ACC112 (cell line): Measurements from ENCODE around the gene PFKP.

Source experiments
- H2AFZ ChIP-seq: fragments of 200-600 bp; sonication (generic); one replicate; pipeline ENCODE4 v1.6.0; 2017; ENCODE audit warnings: antibody characterized with exemption, low read length; ENCODE audit not compliant: unreplicated experiment
- H3K27ac ChIP-seq: fragments of 200-600 bp; sonication (generic); 2 replicates; pipeline ENCODE4 v1.5.1; 2014; ENCODE audit warnings: low read depth, mild to moderate bottlenecking, antibody characterized with exemption, low read length, moderate library complexity
- H3K27me3 ChIP-seq: fragments of 200-600 bp; sonication (generic); 2 replicates; pipeline ENCODE4 v1.6.1; 2014; ENCODE audit warnings: mild to moderate bottlenecking, antibody characterized with exemption, low read length, moderate library complexity, mixed read lengths; ENCODE audit not compliant: insufficient read depth
- H3K36me3 ChIP-seq: fragments of 200-600 bp; sonication (generic); 2 replicates; pipeline ENCODE4 v1.6.1; 2016; ENCODE audit warnings: mild to moderate bottlenecking, antibody characterized with exemption, low read length, moderate library complexity, mixed read lengths; ENCODE audit not compliant: insufficient read depth
- H3K4me1 ChIP-seq: fragments of 200-600 bp; sonication (generic); one replicate; pipeline ENCODE4 v1.6.1; 2016; ENCODE audit warnings: low read length, mixed read lengths; ENCODE audit not compliant: insufficient read depth, unreplicated experiment, control insufficient read depth
- H3K4me3 ChIP-seq: fragments of 200-600 bp; sonication (generic); 2 replicates; pipeline ENCODE4 v1.5.1; 2014; ENCODE audit warnings: mild to moderate bottlenecking, low read depth, low read length
- H3K79me2 ChIP-seq: fragments of 200-600 bp; sonication (generic); one replicate; pipeline ENCODE4 v1.6.0; 2016; ENCODE audit warnings: low read length; ENCODE audit not compliant: control insufficient read depth, unreplicated experiment, insufficient read depth

The PFKP gene

GRCh38 chr10:3067118-3067858 is at the start of gene PFKP:
Gene PFKP (plus strand): TSS chr10:3067548. CDS start chr10:3067596, 48 bp downstream.
- peak within 1 kb of the TSS; percentile 60 for H3K27ac ChIP-seq
- H3K36me3 ChIP-seq = peaks cover 22% of the 10 kb centered on the region; the same call in 1 of the 2 replicates
- peaks cover 8% of the 10 kb centered on the region; the same call in 1 of the 2 replicates for H3K27me3 ChIP-seq
- peak within 1 kb of the TSS; percentile 40 for H2AFZ ChIP-seq
- H3K4me3 ChIP-seq = peak within 1 kb of the TSS; percentile 90
- H3K4me1 ChIP-seq = peaks cover 28% of the 10 kb centered on the region
- H3K79me2 ChIP-seq = peaks cover 48% of the 10 kb centered on the region

DNA sequence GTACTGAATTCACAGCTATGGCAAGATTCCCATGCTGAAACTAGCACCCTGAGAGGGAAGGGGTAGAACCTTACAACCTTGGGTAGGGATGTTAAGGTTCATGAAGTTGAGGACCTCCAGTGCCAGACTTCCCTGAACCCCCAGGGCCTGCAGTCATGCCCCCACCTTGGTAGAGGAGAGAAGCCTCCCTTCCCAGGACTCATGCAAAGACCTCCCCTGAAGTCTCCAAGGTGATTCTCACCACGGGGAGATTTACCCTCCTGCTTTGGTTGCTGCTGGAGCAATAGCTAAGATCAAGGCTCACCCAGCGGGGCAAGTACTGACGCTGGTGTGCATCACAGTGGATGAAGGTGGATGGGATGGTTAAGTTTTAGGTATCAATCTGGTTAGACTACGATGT is 49.1 kb upstream of the PFKP start:
- Histone ChIP-seq H3K4me1 (no peaks in the 10 kb centered on the region), H3K27ac (no peak overlapping the region), H2AFZ (no peak overlapping the region), H3K79me2 (no peaks in the 10 kb centered on the region), H3K36me3 (no peaks in the 10 kb centered on the region), H3K27me3 (peaks cover 54% of the 10 kb centered on the region), H3K4me3 (no peak overlapping the region)

- no peak overlapping the region for H3K27ac ChIP-seq
- no peaks in the 10 kb centered on the region for H3K4me1 ChIP-seq
- peaks cover 44% of the 10 kb centered on the region for H3K27me3 ChIP-seq
- H3K79me2 ChIP-seq = no peaks in the 10 kb centered on the region
- H3K4me3 ChIP-seq = no peak overlapping the region
- no peak overlapping the region for H2AFZ ChIP-seq
- H3K36me3 ChIP-seq = no peaks in the 10 kb centered on the region
These were observed 47.0 kb upstream of the PFKP start for GRCh38 chr10:3020311-3020710.

DNA sequence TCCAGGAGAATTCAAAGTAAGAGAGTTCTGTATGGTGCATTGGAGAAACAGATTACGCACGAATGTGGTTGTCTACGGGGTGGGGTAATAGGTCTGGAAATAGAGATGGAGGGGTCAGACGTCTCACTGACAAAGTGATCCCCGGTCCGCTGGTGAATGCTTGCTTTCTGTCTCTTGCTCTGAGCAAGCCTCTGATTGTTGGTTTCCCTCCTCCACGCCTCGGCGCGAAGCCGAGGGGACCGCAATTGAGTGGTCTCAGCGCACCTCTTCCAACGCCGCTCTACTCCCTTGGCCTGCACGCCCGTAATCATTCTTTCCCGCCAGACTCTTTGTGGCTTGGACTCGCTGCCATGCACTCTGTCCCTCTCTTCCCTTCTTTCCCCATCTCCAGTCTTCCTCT is 46.5 kb upstream of the PFKP start:
- Histone ChIP-seq H3K27me3 (peaks cover 48% of the 10 kb centered on the region), H2AFZ (no peak overlapping the region), H3K36me3 (no peaks in the 10 kb centered on the region), H3K4me1 (no peaks in the 10 kb centered on the region), H3K79me2 (no peaks in the 10 kb centered on the region), H3K4me3 (no peak overlapping the region), H3K27ac (no peak overlapping the region)

- Histone ChIP-seq H2AFZ (no peak overlapping the region), H3K27ac (no peak overlapping the region), H3K4me1 (no peaks in the 10 kb centered on the region), H3K36me3 (no peaks in the 10 kb centered on the region), H3K4me3 (no peak overlapping the region), H3K27me3 (peaks cover 52% of the 10 kb centered on the region), H3K79me2 (no peaks in the 10 kb centered on the region)
These were observed 45.3 kb upstream of the PFKP start for GRCh38 chr10:3022027-3022426.

GRCh38 chr10:3023892-3024291 is 43.5 kb upstream of the PFKP start:
- H3K27ac ChIP-seq = no peak overlapping the region
- no peaks in the 10 kb centered on the region for H3K4me1 ChIP-seq
- H3K4me3 ChIP-seq = no peak overlapping the region
- H2AFZ ChIP-seq = no peak overlapping the region
- no peaks in the 10 kb centered on the region for H3K79me2 ChIP-seq
- H3K27me3 ChIP-seq = peaks cover 55% of the 10 kb centered on the region
- H3K36me3 ChIP-seq = no peaks in the 10 kb centered on the region

DNA sequence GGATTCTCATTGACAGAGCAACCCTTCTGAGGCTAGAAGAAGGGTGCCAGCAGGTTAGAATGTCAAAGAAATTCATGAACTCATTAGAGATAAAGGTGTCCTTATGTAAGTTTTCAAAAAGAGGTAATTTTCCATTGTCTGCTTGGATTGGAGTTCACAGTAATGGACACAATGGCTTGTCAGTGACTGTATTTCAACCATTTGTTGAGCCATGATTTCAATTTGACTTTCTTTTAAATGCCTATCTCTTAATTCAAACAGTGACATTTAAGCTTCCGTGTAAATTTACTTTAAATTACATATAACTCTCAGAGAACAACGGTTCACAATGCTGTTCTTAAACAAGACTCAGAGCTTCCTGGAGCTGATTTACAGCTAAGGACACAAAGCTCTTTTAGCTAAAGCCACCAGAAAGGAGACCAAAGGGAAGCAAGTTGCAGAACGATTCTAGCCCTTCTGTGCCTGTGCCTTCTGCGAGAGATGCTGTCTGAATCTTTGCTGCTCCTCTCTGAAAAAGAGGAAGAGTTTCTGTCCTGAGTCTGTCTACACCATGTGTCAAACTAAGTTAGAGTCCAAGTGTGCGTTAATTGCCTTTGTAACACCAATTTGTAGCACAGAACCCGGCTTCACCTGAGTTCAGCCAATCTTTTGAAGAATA is 42.2 kb upstream of the PFKP start:
- H3K79me2 ChIP-seq = no peaks in the 10 kb centered on the region
- no peak overlapping the region for H3K27ac ChIP-seq
- no peak overlapping the region for H2AFZ ChIP-seq

GRCh38 chr10:3027866-3028265 is 39.5 kb upstream of the PFKP start:
- no peak overlapping the region for H3K4me3 ChIP-seq
- no peak overlapping the region for H3K27ac ChIP-seq
- H2AFZ ChIP-seq = no peak overlapping the region
- no peaks in the 10 kb centered on the region for H3K4me1 ChIP-seq
- peaks cover 67% of the 10 kb centered on the region for H3K27me3 ChIP-seq
- H3K36me3 ChIP-seq = no peaks in the 10 kb centered on the region
- H3K79me2 ChIP-seq = no peaks in the 10 kb centered on the region

More for the DNA sequence above, 42.2 kb upstream of the PFKP start:
- peaks cover 62% of the 10 kb centered on the region for H3K27me3 ChIP-seq
- no peaks in the 10 kb centered on the region for H3K4me1 ChIP-seq
- no peaks in the 10 kb centered on the region for H3K36me3 ChIP-seq
- H3K4me3 ChIP-seq = no peak overlapping the region

DNA sequence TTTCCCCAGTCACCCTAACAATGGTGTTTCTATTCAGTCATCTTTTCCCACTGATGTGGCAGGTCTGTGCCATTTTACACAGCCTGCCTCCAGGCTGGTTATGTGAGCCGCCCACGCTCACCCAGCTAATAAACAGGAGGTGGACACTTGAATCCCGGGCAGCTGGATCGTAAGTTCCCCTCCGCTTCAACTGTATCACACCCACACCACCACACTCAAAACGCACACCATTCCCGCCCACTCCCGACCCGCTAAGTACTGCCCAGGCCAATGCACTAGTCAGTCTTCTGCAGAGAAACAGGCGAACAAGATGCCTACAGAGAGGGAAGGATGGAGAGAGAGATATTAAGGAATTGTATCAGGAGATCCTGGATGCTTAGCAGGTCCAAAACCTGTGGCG is 38.9 kb upstream of the PFKP start:
- Histone ChIP-seq H3K4me3 (no peak overlapping the region), H3K36me3 (no peaks in the 10 kb centered on the region), H3K27me3 (peaks cover 67% of the 10 kb centered on the region), H3K27ac (no peak overlapping the region), H3K4me1 (no peaks in the 10 kb centered on the region), H3K79me2 (no peaks in the 10 kb centered on the region), H2AFZ (no peak overlapping the region)

GRCh38 chr10:3030765-3031164 is 36.6 kb upstream of the PFKP start:
- peaks cover 65% of the 10 kb centered on the region for H3K27me3 ChIP-seq
- no peaks in the 10 kb centered on the region for H3K79me2 ChIP-seq
- H3K4me1 ChIP-seq = no peaks in the 10 kb centered on the region
- H3K4me3 ChIP-seq = no peak overlapping the region
- H2AFZ ChIP-seq = no peak overlapping the region
- H3K36me3 ChIP-seq = no peaks in the 10 kb centered on the region
- no peak overlapping the region for H3K27ac ChIP-seq

DNA sequence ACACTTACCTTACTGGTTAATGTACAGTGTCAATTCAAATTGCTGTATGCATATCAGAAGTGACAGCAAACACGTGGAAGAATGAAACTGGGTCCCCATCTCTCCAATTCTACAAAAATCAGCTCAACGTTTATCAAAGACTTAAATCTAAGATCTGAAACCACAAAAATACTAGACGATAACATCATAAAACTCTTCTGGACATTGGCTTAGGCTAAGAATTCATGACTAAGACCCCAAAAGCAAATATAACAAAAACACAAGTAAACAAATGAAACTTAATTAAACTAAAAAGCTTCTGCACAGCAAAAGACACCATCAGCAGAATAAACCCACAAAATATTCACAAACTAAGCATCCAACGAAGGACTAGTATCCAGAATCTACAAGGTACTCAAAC is 35.9 kb upstream of the PFKP start:
- H3K36me3 ChIP-seq = no peaks in the 10 kb centered on the region
- no peak overlapping the region for H3K27ac ChIP-seq
- H3K4me3 ChIP-seq = no peak overlapping the region
- H2AFZ ChIP-seq = no peak overlapping the region
- H3K4me1 ChIP-seq = no peaks in the 10 kb centered on the region
- no peaks in the 10 kb centered on the region for H3K79me2 ChIP-seq
- H3K27me3 ChIP-seq = peaks cover 68% of the 10 kb centered on the region
